GM21717 (cell line): ENCODE measurements around the gene PARD6A.

Source experiments
- ATAC-seq: cut with Tn5 transposase; IDR thresholded peaks from one replicate; pipeline ENCODE4 v1.9.1; 2021; ENCODE audit warnings: mild to moderate bottlenecking, moderate library complexity; ENCODE audit not compliant: unreplicated experiment

The PARD6A gene

DNA sequence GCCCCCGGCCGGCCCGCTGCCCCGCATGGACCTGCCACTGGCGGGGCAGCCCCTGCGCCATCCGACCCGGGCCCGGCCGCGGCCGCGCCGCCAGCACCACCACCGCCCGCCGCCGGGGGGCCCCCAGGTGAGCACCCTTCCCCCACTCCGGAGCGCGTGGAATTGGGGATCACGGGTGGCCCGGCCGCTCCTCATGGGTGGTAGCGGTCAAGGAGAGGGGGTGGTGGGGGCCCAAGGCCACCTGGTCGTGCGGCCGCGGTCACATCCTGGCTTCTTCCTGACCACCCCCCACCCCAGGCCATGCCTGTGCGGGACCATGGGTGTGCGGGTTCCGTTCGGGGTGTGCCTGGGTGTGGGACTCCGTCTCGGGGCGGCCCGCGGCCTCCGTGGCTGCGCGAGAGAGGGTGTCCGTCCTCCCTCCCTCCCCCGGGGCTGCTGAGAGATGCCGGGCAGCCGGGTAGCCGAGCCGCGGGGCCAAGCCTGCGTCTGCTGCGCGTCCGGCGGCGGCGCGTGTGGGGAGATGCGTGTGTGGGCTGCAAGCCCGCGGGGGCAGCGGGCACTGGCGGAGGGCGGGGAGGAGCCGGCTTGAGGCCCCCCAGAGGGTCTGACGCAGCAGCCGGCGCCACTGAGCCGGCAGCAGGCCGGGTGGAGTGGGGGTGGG is 7.5 kb upstream of the PARD6A start:
- ATAC-seq: no peak

DNA sequence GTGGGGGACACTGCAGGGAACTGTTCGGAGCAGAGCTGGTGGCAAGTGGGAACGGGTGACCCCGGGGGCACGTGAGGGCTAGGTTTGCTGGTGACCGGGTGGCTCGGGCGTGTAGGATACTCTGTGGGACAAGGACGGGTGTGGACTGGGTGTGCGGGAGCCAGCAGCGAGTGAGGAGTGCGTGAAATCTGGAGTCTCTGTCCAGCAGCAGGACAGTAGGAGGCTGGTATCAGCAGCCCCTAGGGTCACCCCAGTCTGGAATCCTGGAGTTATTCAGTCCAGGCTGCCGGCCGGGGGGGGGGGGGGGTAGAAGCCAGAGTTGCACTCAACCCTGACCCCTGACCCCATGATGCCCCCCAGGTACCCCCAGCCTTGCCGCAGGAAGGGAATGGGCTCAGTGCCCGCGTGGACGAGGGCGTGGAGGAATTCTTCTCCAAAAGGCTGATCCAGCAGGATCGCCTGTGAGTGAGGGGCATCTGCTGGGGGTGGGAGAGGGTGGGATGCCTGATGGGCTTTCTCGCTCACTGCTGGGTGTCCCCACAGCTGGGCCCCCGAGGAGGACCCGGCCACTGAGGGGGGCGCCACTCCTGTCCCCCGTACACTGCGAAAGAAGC is 6.9 kb upstream of the PARD6A start:
- ATAC-seq: no peak

DNA sequence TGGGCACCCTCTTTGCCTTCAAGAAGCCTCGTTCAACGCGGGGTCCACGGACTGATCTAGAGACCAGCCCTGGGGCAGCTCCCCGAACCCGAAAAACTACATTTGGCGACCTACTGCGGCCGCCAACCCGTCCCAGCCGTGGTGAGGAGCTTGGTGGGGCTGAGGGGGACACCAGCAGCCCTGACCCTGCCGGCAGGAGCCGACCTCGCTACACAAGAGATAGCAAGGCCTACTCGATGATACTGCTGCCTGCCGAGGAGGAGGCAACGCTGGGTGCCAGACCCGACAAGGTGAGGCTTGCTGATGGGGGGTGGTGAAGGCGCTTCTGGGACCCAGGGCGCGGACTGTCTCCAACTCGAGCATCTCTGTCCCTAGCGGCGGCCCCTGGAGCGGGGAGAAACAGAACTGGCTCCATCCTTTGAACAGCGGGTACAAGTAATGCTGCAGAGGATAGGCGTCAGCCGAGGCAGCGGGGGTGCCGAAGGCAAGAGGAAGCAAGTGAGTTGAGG is 6.3 kb upstream of the PARD6A start:
- no peak for ATAC-seq

DNA sequence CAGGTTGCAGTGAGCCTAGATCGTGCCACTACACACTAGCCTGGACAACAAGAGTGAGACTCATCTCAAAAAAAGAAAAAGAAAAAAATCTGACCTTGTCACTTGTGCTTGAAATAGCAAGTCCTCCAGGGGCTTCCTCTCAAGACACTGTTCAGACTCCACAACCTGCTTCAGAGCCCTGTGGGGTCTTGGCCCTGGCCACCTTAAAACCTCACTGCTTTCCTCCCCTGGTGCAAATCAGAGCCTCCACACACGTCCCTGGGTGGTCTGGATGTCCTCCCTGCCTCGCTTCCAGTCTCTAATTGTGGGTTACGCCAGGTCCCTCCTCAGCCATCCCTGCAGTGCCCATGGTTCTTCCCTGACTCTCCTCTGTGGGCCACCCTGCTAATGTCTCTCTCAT is 5.4 kb upstream of the PARD6A start:
- no peak for ATAC-seq

DNA sequence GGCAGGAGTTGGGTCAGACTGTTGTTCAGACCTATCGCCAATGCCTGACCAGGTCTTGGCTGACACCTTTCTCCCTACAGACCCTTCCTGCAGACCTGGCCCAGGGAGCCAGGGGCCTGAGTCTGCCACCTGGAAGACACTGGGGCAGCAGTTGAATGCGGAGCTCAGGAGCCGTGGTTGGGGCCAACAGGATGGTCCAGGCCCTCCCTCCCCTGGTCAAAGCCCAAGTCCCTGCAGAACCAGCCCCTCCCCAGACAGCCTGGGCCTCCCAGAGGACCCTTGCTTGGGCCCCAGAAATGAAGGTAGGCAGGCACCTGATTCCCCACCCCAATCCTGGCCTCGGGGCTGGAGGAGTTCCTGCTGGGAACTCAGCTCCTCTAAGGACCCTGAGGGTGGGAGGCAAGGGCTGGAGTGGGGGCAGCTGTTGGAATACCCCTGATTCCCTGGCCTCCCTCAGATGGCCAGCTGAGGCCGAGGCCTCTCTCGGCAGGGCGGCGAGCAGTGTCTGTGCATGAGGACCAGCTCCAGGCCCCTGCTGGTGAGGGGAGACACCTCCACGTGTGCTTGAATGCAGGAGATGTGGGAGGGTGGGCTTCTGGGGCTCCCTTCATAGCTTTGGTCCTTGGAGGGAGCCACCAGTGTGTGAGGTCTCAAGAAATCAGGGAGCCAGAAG is 4.3 kb upstream of the PARD6A start:
- no peak for ATAC-seq

DNA sequence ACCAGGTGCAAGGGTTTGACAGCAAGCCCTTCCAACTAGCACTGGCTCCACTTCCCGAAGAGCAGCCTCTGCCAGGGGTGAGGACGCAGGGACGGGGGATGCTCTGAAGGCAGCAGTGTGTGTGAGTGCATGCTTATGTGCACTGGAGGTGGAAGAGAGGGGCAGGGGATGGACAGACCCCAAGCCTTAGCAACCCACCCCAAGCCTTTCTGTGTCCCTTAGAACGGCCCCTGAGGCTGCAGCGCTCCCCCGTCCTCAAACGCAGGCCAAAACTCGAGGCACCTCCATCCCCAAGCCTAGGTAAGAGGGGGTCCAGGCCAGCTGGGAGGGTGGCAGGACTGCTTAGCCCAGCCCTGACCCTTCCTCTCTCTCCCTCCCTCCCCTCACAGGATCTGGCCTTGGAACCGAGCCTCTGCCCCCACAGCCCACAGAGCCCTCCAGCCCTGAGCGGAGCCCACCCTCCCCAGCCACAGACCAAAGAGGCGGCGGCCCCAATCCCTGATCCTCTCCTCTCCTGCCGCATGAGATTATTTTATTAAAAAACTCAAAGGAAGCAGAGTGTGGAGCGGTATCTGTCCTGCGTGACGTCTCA is 3.6 kb upstream of the PARD6A start:
- ATAC-seq: no peak

DNA sequence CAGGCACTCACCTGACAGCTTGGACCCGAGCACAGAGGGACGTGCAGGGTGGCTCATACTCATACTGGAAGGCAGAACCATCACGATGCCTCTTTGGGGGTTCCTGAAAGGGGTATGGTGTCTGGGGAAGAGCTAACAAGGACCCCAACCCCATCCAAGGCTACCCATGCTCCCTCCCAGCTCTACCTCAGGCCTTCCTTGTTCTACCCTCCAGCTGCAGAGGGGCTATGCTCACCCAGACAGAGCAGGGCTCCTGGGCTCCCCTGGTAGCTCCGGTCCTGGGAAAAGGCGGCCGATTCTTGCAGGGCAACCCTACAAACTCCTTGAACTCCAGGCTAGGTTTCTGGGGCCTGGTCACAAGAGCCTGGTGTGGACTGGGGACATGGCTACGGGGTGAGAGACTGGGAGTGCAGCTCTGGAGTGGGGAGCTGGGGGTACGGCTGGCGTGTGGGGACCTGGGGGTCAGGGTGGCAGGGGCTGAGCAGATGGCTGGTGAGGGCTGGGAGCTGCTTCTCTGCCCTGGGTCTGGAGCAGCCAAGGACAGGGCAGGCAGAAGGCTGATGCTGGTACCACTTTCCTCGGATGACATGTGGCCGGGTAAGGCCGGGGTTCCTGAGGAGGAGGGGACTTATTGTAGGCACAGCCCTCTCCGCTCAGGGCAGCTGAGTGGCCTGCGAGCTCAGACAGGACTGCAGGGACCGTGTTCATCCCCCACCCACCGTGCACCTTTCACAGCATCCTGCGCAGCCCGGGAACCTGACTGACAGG is 2.8 kb upstream of the PARD6A start:
- no peak for ATAC-seq

DNA sequence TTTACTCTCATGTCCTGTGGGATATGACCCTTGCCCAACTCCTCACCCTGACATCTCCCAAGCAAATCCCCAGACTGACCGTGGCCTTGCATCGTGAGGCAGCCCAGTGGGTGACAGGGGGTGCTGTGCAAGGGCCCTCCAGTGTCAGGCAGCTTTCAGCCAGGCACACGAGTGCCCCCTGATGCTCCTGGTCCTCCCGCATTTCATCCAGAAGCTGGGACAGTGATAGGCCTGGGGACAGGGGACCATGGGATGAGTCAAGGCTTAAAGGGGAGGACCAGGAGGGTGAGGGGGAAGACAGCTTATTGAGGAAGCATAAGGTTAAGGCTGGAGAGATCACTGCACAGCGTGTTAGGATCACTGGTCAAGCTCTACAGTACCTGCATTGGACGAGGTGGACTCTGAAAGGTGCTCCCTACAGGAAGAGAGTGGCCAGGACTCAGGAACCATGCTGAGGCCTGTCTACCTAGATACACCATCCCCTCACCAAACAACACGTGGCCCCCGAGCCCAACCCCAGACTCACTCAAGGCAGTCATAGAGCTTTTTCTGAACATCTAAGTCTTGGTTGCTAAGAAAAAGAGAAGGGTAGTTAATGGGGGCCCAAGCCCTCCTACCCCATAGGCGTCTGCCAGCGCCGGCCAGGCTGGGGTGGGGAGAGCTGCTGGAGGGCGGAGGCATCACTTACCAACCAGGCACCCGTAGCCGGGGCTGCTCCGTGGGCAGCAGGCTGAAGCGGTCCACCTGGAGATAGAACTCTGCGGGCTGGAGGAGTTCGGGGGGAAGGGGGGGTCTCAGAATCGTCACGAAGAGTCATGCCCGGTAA is 1.7 kb upstream of the PARD6A start:
- no peak for ATAC-seq

DNA sequence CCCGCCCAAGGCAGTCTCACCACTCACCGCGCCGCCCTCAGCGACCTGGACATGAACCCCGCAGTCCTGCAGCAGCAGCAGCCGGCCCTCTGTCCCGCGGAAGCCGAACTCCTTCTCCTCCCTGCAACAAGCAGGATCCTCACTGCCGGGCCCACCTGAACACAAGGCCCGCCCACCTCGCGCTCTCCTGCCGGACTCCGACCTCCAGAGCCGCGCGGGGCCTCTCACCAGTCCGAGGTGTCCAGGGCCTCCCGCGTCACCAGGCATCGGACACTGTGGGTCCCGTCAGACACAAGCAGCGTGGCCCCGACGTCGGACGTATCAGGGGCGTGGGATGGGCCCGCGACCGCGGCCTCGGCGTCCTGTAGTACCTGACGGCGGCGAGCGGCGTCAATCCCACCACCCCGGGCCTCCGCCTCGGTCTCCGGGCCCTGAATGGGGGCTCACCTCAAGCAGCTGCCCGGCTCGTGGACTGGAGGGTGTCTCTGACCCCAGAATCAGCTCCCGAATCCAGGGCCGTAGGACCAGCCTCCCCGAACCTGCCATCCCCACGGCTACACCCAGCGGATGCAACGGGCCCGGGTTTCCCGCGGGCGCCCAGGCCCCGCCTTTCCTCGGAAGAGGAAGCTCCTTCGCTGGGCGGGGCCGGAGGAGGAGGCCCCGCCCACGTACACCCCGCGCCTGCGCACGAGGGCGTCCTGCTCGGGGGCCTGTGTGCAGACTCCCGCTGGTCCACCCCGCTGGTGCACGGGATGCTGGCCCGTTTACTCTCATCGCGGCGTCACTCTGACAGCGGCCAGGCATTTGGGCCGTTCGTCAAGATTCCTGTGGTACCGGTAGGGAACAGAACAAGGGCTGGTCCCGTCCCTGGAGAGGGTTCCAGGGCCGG is 841 bp upstream of the PARD6A start, which contains the start of gene ACD:
ACD (minus strand) TSS at position 586 of the 889 bp plus-strand sequence; CDS start at position 546, 40 bp downstream.
- peak; percentile 59 for ATAC-seq

DNA sequence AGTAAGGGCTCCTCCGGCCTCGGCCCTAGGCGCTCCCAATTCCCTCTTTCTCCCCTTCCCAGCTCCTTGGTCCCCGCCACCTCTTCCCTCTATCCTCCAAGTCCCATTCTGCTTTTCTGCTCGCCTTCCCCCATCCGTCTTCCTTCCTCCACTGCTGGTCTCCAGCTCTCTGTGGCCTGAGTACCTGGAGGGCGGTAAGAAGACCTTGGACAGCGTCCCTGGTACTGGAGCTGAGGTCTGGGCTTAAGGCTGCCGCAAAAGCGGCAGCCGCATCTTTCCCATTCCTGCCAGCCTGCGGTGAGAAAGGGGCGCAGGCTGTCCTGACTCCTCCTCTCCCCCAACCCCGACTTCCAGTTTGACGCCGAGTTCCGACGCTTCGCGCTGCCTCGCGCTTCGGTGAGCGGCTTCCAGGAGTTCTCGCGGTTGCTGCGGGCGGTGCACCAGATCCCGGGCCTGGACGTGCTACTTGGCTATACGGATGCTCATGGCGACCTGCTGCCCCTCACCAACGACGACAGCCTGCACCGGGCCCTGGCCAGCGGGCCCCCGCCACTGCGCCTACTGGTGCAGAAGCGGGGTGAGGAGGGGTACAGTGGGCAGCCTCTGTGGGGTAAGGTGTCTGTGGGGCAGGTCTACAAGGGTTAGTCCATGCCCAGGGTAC is 471 bp downstream of the PARD6A start:
- ATAC-seq: no peak

DNA sequence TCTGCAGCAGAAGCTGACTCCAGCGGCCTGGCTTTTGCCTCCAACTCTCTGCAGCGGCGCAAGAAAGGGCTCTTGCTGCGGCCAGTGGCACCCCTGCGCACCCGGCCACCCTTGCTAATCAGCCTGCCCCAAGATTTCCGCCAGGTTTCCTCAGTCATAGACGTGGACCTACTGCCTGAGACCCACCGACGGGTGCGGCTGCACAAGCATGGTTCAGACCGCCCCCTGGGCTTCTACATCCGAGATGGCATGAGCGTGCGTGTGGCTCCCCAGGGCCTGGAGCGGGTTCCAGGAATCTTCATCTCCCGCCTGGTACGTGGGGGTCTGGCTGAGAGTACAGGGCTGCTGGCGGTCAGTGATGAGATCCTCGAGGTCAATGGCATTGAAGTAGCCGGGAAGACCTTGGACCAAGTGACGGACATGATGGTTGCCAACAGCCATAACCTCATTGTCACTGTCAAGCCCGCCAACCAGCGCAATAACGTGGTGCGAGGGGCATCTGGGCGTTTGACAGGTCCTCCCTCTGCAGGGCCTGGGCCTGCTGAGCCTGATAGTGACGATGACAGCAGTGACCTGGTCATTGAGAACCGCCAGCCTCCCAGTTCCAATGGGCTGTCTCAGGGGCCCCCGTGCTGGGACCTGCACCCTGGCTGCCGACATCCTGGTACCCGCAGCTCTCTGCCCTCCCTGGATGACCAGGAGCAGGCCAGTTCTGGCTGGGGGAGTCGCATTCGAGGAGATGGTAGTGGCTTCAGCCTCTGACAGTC is 1.3 kb downstream of the PARD6A start:
- no peak for ATAC-seq

DNA sequence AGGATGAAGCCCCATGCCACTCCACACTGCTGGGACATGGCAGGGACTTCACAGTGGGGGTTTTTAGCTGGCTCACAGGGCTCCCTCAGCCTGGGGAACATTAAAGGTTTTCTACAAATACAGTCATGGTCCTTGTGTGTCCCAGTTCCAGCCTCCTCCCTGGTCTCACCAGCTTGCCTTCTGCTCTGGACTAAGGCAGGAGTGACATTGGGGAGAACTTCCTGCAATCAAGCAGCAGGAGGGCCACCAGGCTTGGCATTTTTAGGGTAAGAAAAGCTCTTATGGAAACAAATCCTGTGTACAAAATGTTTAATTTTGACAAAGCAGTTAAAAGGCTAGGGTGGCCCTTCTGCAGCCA is 1.9 kb downstream of the PARD6A start:
- no peak for ATAC-seq

DNA sequence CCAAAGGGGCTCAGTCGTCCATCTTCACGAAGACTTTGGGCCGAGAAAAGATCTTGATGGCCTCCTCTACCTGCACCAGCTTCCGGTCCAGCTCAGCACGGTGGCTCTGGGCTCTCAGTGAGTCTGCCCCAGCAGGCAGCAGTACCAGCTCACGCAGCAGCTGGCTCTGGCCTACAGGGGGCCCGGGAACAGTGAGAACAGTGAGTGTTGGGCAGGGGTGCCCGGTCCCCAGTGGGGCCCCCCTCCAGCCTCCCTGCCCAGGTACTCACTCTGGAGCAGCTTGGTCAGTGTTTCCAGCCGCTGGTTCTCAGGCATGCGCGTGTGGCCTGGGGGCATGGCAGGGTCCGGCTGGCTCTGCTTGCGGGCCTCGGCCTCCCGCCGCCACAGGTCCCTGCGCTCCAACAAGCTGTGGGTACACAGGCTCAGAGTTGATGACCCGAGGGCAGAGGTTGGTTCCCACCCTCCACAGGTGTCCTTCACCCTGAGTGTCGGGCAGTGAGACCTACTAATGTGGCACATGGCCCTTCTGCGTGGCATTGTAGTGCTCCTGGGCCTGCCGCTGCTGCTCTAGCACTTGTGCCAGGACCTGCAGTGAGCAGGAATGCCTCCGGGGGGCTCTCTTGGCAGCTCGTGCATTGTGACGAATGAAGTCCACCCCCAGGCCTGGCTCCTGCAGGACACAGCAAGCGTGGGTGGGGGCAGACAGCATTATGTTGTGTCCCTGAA is 2.6 kb downstream of the PARD6A start:
- no peak for ATAC-seq

DNA sequence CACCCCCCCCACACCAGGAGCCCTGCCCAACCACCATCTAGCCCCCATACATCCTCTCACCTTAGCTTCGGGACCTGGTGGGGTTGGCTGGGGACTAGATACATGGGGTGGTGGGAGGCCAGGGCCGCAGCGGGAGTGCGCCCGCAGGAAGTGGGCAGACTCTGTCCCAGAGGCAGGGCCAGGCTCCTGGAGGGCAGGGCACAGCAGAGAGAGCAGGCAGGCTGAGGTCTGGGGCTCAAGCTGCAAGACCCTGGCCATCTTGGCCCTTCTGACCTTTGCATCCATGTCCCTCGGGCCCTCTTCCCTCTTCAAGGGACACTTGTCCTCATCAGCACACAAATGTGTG is 3.1 kb downstream of the PARD6A start:
- ATAC-seq: no peak

DNA sequence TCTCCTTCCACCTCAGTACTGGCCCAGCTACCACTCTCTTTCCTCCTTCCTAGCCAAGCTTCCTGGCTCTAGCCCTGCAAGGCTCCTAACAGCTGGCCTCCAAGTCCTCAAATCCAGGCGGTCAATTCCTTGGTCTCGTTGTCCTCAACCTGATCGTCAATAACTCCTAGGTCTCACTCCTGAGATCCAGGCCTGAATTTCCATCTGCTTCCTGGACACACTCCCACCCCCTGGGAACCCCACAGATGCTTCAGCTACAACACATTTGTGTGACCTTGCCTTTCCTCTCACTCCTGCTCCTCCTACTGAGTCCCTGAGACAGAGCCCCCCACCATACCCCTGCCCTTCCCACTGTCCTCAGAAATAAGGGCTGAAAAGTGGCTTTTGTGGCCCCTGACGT is 3.5 kb downstream of the PARD6A start:
- ATAC-seq: no peak

DNA sequence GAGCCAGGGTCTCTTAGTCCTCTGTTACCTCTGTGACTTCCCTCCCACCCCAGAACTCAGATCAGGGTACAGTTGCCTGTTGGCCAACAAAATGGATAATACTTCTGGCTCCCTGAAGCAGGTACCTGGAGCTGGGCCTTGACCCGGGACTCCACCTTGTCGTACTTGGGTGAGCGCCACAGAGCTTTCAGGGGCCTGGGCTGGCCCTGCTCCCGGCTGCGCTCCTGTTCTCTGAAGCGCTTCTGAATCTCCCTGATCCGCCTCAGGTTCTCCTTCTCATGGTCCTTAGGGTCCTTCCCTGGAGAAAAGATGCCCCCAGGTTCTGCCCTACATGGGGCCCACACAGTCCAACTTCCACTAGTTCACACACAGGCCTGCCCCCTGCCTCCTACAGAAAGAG is 4.1 kb downstream of the PARD6A start:
- ATAC-seq: no peak

DNA sequence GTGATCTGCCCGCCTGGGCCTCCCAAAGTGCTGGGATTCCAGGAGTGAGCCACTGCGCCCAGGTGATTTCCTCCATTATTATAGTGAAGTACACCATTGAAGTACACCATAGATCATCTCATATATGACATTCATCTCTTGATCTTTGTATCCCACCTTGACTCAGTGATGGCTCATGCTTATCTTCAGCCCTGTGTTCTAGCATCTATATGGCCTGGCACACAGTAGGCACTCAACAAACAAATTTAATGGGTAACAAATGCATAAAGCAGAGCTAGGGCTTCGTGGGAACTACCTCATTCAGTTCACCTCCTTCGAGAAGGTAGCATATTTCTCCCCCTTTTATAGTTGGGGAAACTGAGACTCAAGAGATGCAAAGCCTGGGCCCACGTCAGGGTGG is 4.8 kb downstream of the PARD6A start:
- ATAC-seq: no peak
